Measurements from ENCODE around the gene TMEM106C. TPM values are rescaled to one million over a fixed set of nuclear protein-coding genes. Genes with fewer than 3 reads are reported as not detected.
A peak's percentile ranks its signal among the peaks of the same experiment; 100 is the strongest.

TMEM106C gene
- polyA plus RNA-seq (2011; rRNA removed): 188 and 217 TPM in 2 replicates
- polyA minus RNA-seq (2011; rRNA and poly(A)+ RNA removed): 41.0 and 101 TPM in 2 replicates

DNA sequence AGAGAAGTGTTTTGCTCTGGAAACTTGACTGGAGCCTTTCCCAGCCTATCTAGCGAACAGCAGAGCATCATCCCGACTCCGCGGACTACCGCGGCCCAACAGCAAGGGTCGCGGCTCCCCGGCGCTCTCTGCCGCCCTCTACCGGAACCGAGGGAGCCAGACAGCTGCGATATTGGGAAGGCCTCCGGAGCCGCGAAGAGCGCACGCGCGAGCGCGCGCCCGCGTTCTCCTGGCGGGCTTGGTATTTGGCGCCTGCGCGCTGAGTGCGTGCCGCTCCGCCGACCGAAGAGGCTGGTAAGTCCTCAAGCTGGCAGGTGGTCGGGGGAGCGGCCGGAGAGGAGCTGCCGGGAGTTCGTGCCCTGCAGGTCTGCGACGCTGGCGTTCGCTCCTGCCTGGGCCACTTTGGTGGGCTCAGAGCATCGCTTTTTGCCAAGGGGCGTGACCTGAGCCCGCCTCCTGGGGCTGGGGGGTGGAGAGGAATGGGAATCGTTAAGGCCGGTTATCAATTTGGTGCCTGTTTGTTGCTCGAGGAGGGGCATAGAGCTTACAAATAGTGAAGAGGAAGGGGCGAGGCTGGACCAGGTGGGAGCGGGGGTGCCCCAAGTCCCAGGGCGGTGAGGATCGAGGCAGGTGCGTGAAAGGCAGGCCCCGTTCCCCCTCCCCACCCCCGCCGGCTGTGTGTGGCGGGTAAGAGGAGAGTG lies at the start of gene TMEM106C:
TMEM106C (plus strand) TSS at position 257 of the 701 bp plus-strand sequence. CDS start 641 bp downstream, outside the sequence.
- H3K36me3 ChIP-seq (ENCODE audit: control insufficient read depth, insufficient read depth, low read length): no peaks in the 10 kb centered on the region
- H3K27me3 ChIP-seq (ENCODE audit: control insufficient read depth, insufficient read depth, low read length): peaks cover 4% of the 10 kb centered on the region; the same call in 1 of the 2 replicates
- ChIA-PET POLR2A (no interaction called here), CTCF (interaction anchor here (0.6 to 6.0 kb wide), 39 partner anchors 8 to 248 kb away, joined by 3 to 85 read pairs (median 4); partner anchors contain the start of gene VDR)
- H3K4me3 ChIP-seq (ENCODE audit: low read depth, low read length): peak within 1 kb of the TSS; percentile 93
- DNase-seq (ENCODE audit: low read depth): peak; percentile 31
- TF ChIP-seq, protein P1, sequence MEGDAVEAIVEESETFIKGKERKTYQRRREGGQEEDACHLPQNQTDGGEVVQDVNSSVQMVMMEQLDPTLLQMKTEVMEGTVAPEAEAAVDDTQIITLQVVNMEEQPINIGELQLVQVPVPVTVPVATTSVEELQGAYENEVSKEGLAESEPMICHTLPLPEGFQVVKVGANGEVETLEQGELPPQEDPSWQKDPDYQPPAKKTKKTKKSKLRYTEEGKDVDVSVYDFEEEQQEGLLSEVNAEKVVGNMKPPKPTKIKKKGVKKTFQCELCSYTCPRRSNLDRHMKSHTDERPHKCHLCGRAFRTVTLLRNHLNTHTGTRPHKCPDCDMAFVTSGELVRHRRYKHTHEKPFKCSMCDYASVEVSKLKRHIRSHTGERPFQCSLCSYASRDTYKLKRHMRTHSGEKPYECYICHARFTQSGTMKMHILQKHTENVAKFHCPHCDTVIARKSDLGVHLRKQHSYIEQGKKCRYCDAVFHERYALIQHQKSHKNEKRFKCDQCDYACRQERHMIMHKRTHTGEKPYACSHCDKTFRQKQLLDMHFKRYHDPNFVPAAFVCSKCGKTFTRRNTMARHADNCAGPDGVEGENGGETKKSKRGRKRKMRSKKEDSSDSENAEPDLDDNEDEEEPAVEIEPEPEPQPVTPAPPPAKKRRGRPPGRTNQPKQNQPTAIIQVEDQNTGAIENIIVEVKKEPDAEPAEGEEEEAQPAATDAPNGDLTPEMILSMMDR (IDR thresholded peaks at IDR 0.05; ENCODE audit: insufficient read depth, low read depth, low read length): peak; percentile 100

DNA sequence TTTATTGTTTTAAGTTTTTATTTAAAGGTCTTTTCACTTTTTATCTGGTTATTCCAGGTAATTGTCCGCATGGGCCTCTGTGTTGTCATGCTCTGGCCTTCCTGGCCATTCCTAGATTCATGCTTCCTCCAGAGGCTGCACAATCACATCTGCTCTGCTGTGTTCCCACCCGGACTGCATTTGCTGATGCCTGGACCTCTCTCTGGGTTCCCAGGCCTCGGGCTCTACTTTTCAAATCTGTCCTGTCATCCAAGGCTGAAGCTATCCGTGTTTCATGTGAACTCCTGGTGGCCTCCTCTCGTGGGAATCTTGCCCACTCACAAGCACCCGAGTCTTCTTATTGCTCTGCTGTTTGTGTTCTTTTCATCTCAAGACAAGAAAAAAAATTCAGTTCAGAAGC lies 42.5 kb upstream of the TMEM106C start:
- no peaks in the 10 kb centered on the region for H3K36me3 ChIP-seq (ENCODE audit: control insufficient read depth, insufficient read depth, low read length)
- no peak for DNase-seq (ENCODE audit: low read depth)
- H3K27me3 ChIP-seq (ENCODE audit: control insufficient read depth, insufficient read depth, low read length): peaks cover 11% of the 10 kb centered on the region
- POLR2A ChIA-PET: no interaction called here
- H3K4me3 ChIP-seq (ENCODE audit: low read depth, low read length): no peak overlapping the region
- TF ChIP-seq, protein P1 (IDR thresholded peaks at IDR 0.05; ENCODE audit: insufficient read depth, low read depth, low read length): no peak
- CTCF ChIA-PET: no interaction called here

DNA sequence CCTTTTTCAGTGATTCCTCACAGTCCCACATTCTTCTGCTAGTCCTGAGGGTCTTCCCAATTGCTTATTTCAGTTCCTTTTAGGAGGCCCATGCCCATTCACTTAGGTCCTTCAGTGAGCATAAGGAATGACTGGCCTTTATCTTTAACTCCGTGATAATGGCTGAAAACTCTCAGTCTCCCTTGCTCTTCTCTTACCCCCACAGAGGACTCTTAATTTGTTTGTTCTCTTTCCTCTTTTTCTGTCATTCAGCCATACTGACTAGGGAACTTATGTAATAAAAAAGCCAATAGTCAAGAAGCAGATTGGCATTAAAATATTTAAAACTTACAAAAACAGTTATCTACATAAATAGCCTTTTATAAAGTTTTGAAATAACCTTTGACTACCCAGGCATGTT lies 41.5 kb upstream of the TMEM106C start:
- H3K4me3 ChIP-seq (ENCODE audit: low read depth, low read length): no peak overlapping the region
- peaks cover 17% of the 10 kb centered on the region for H3K27me3 ChIP-seq (ENCODE audit: control insufficient read depth, insufficient read depth, low read length)
- no peak for DNase-seq (ENCODE audit: low read depth)
- CTCF ChIA-PET: interaction anchor here (0.7 to 1.2 kb wide), 2 partner anchors 11 to 883 kb away, joined by 3 to 4 read pairs; no protein-coding TSS in a partner anchor
- POLR2A ChIA-PET: no interaction called here
- TF ChIP-seq, protein P1 (IDR thresholded peaks at IDR 0.05; ENCODE audit: insufficient read depth, low read depth, low read length): no peak
- no peaks in the 10 kb centered on the region for H3K36me3 ChIP-seq (ENCODE audit: control insufficient read depth, insufficient read depth, low read length)

DNA sequence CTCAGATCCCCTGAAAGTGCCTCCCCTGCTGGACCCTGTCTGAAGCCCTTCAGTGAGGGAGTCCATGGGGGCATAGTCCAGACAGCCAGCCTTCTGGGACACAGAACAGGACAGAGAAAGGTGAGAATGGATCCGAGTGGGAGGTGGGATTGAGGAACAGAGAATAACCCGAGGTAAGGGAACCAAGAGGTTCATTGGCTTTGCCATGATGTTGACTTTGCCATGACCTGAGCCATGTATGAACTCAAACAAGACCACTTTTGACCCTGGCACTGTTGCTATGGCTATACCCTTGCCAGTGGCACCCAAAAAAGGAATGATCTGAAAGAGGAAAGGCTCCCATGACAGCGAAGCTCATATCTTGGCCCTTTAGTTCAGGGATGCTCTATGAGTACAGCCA lies 36.0 kb upstream of the TMEM106C start:
- no peak overlapping the region for H3K4me3 ChIP-seq (ENCODE audit: low read depth, low read length)

GRCh38 chr12:47930634-47931033 lies 32.8 kb upstream of the TMEM106C start:
- DNase-seq (ENCODE audit: low read depth): no peak
- Histone ChIP-seq H3K36me3 (ENCODE audit: control insufficient read depth, insufficient read depth, low read length) (no peaks in the 10 kb centered on the region), H3K4me3 (ENCODE audit: low read depth, low read length) (no peak overlapping the region), H3K27me3 (ENCODE audit: control insufficient read depth, insufficient read depth, low read length) (peaks cover 30% of the 10 kb centered on the region)
- POLR2A ChIA-PET: no interaction called here
- CTCF ChIA-PET: interaction anchor here (1.3 kb wide), 1 partner anchor 13 kb away, joined by 3 read pairs; no protein-coding TSS in a partner anchor
- TF ChIP-seq, protein P1 (IDR thresholded peaks at IDR 0.05; ENCODE audit: insufficient read depth, low read depth, low read length): no peak

More for the DNA sequence above, 36.0 kb upstream of the TMEM106C start:
- CTCF ChIA-PET: interaction anchor here (1.4 kb wide), 1 partner anchor 22 kb away, joined by 3 read pairs; no protein-coding TSS in a partner anchor
- POLR2A ChIA-PET: no interaction called here
- no peaks in the 10 kb centered on the region for H3K36me3 ChIP-seq (ENCODE audit: control insufficient read depth, insufficient read depth, low read length)
- TF ChIP-seq, protein P1 (IDR thresholded peaks at IDR 0.05; ENCODE audit: insufficient read depth, low read depth, low read length): no peak
- peaks cover 35% of the 10 kb centered on the region for H3K27me3 ChIP-seq (ENCODE audit: control insufficient read depth, insufficient read depth, low read length)
- no peak for DNase-seq (ENCODE audit: low read depth)

Data from BJ (cell line).